ENCODE results near the gene LNX1.
A peak's percentile ranks its signal among the peaks of the same experiment; 100 is the strongest.

LNX1 gene

DNA sequence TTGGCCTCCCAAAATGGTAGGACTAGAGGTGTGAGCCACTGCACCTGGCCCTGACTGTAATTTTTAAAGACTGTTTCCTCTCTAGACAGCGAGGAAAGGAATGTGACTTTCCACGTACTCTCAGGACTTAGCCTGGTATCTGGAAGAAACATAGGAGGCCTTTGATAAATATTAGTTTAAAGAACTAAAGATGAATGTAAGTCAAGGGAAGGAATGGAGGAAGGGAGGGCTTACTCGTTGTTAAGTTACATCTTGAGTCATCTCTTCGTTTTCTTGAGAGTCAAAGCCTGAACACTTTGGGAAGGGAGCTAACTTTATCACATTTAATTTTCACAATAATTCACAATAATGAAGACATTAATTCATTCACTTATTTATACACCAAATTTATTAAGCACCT, 7.2 kb upstream of the LNX1 start:
- no peaks in the 10 kb centered on the region for H3K9me3 ChIP-seq (ENCODE audit: severe bottlenecking)
- H3K36me3 ChIP-seq (ENCODE audit: low read depth): no peaks in the 10 kb centered on the region
- H3K27me3 ChIP-seq (ENCODE audit: insufficient read depth, poor library complexity, severe bottlenecking): no peaks in the 10 kb centered on the region
- ATAC-seq (ENCODE audit: low read depth) (no peak), DNase-seq (ENCODE audit: low spot score) (no peak)
- TF ChIP-seq, protein P1, sequence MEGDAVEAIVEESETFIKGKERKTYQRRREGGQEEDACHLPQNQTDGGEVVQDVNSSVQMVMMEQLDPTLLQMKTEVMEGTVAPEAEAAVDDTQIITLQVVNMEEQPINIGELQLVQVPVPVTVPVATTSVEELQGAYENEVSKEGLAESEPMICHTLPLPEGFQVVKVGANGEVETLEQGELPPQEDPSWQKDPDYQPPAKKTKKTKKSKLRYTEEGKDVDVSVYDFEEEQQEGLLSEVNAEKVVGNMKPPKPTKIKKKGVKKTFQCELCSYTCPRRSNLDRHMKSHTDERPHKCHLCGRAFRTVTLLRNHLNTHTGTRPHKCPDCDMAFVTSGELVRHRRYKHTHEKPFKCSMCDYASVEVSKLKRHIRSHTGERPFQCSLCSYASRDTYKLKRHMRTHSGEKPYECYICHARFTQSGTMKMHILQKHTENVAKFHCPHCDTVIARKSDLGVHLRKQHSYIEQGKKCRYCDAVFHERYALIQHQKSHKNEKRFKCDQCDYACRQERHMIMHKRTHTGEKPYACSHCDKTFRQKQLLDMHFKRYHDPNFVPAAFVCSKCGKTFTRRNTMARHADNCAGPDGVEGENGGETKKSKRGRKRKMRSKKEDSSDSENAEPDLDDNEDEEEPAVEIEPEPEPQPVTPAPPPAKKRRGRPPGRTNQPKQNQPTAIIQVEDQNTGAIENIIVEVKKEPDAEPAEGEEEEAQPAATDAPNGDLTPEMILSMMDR (IDR thresholded peaks at IDR 0.05; ENCODE audit: poor library complexity, severe bottlenecking): no peak
- no peak overlapping the region for H3K4me3 ChIP-seq (ENCODE audit: severe bottlenecking)
- peaks cover 6% of the 10 kb centered on the region for H3K4me1 ChIP-seq (ENCODE audit: insufficient read depth, poor library complexity, severe bottlenecking)
- H3K27ac ChIP-seq (ENCODE audit: poor library complexity, severe bottlenecking): no peak overlapping the region

DNA sequence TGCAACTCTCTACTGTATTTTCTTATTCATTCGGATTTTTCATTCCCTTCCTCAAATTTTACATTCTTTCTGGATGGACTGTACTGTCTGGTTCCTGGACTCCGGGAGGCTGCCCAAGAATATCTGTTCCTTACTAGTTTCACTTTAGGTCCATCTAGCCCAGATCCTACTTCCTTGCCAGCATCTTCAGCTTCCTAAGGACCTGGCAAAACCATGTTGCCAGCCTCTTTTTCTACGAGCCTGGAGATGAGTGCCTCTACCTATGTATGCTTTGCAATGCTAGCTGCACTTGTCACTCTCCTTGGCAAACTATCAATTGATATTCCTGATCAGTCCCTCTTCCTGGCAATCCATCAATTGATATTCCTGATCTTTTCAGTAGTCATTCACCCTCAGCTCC, 5.6 kb upstream of the LNX1 start:
- Histone ChIP-seq H3K27me3 (ENCODE audit: insufficient read depth, poor library complexity, severe bottlenecking) (no peaks in the 10 kb centered on the region), H3K9me3 (ENCODE audit: severe bottlenecking) (no peaks in the 10 kb centered on the region), H3K4me3 (ENCODE audit: severe bottlenecking) (no peak overlapping the region), H3K36me3 (ENCODE audit: low read depth) (no peaks in the 10 kb centered on the region), H3K27ac (ENCODE audit: poor library complexity, severe bottlenecking) (no peak overlapping the region), H3K4me1 (ENCODE audit: insufficient read depth, poor library complexity, severe bottlenecking) (peaks cover 20% of the 10 kb centered on the region)
- no peak for ATAC-seq (ENCODE audit: low read depth)
- TF ChIP-seq, protein P1 (IDR thresholded peaks at IDR 0.05; ENCODE audit: poor library complexity, severe bottlenecking): no peak
- DNase-seq (ENCODE audit: low spot score): no peak

DNA sequence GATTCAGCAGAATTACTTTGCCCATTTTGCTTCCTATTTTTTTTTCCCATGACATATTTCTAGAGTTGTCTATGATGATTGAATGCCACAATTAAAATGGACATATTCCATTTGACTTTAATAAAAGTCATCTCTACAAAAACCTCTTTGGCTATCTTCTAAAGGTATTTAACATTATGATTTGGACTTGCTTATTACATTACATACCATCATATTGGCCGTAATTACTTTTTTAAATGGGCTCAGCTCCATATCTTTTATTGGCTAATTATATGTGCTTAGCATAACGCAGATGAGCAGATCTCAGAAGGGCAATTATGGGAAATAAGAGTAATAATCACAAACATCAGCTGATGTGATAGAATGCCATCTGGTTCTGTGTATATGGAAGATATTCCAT, 4.5 kb upstream of the LNX1 start:
- Histone ChIP-seq H3K4me1 (ENCODE audit: insufficient read depth, poor library complexity, severe bottlenecking) (peaks cover 24% of the 10 kb centered on the region), H3K27me3 (ENCODE audit: insufficient read depth, poor library complexity, severe bottlenecking) (no peaks in the 10 kb centered on the region), H3K36me3 (ENCODE audit: low read depth) (no peaks in the 10 kb centered on the region), H3K9me3 (ENCODE audit: severe bottlenecking) (no peaks in the 10 kb centered on the region), H3K27ac (ENCODE audit: poor library complexity, severe bottlenecking) (peak overlapping the region; percentile 6), H3K4me3 (ENCODE audit: severe bottlenecking) (no peak overlapping the region)
- DNase-seq (ENCODE audit: low spot score) (no peak), ATAC-seq (ENCODE audit: low read depth) (no peak)
- TF ChIP-seq, protein P1 (IDR thresholded peaks at IDR 0.05; ENCODE audit: poor library complexity, severe bottlenecking): no peak

DNA sequence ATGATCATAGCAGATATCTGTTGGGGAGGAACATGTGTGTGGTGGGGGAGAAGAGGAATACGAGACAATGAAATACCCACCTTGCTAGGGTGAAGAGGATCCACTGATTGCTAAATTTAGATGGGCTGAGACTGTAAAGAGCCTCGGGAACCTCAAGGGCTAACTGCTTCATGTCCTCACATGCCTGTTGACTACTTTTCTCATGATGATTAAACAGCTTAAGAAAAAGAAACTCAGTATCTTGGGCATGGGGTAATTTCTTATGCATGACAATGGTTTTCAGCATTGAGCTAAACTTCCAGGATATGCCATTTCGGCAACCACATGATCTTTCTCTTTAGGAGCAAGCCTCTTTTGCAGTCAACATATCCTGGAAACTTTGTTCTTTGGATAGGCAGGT, 3.9 kb upstream of the LNX1 start:
- peak; percentile 48; the same call in 2 of the 3 replicates for ATAC-seq (ENCODE audit: low read depth)
- Histone ChIP-seq H3K27me3 (ENCODE audit: insufficient read depth, poor library complexity, severe bottlenecking) (no peaks in the 10 kb centered on the region), H3K9me3 (ENCODE audit: severe bottlenecking) (no peaks in the 10 kb centered on the region), H3K4me1 (ENCODE audit: insufficient read depth, poor library complexity, severe bottlenecking) (peaks cover 24% of the 10 kb centered on the region), H3K27ac (ENCODE audit: poor library complexity, severe bottlenecking) (peak overlapping the region; percentile 6), H3K36me3 (ENCODE audit: low read depth) (no peaks in the 10 kb centered on the region), H3K4me3 (ENCODE audit: severe bottlenecking) (no peak overlapping the region)
- TF ChIP-seq, protein P1 (IDR thresholded peaks at IDR 0.05; ENCODE audit: poor library complexity, severe bottlenecking): no peak
- DNase-seq (ENCODE audit: low spot score): no peak

DNA sequence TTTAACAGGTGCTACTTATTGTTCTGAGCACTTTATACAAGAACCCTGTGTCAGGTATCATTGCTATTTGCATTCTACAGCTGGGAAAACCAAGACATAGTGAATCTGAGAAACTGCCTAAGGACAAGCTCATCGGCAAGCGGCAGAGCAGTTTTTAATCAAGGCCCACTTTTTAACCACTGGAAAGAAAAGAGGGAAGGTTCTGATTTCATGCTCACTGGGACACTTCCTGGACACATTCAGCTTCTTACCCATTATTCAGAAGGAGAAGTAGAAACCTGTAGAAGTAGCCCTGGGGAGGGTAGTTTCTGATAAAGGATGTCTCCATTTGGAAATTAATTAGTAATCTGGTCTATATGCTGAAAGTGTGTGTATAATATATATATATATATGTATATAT, 2.5 kb upstream of the LNX1 start:
- DNase-seq (ENCODE audit: low spot score) (no peak), ATAC-seq (ENCODE audit: low read depth) (no peak)

More for the DNA sequence above, 2.5 kb upstream of the LNX1 start:
- Histone ChIP-seq H3K36me3 (ENCODE audit: low read depth) (no peaks in the 10 kb centered on the region), H3K27ac (ENCODE audit: poor library complexity, severe bottlenecking) (peak overlapping the region; percentile 50), H3K27me3 (ENCODE audit: insufficient read depth, poor library complexity, severe bottlenecking) (no peaks in the 10 kb centered on the region), H3K9me3 (ENCODE audit: severe bottlenecking) (no peaks in the 10 kb centered on the region), H3K4me3 (ENCODE audit: severe bottlenecking) (no peak overlapping the region), H3K4me1 (ENCODE audit: insufficient read depth, poor library complexity, severe bottlenecking) (peaks cover 24% of the 10 kb centered on the region)
- TF ChIP-seq, protein P1 (IDR thresholded peaks at IDR 0.05; ENCODE audit: poor library complexity, severe bottlenecking): no peak
